DMS153 (cell line): ENCODE data around the gene WASF2.
"Not testable (repeated sequence)": the region's sequence is repeated elsewhere in the genome, so short reads cannot be mapped to it uniquely, and the experiment has no call there.

Experiments used
- DNase-seq: peaks from one replicate; lab custom pipeline; 2025; lab: John Stamatoyannopoulos, UW

WASF2 gene

GRCh38 chr1:27418326-27419185, 71.4 kb downstream of the WASF2 start:
- no peak for DNase-seq

GRCh38 chr1:27417713-27418112, 72.3 kb downstream of the WASF2 start:
- no peak for DNase-seq

GRCh38 chr1:27416387-27417111, 73.4 kb downstream of the WASF2 start:
- DNase-seq = peak; percentile 32

- no peak for DNase-seq
These were observed 75.9 kb downstream of the WASF2 start for GRCh38 chr1:27414091-27414490.

- no peak for DNase-seq
These were observed 77.0 kb downstream of the WASF2 start for GRCh38 chr1:27413004-27413403.

- DNase-seq = no peak
These were observed 77.5 kb downstream of the WASF2 start for GRCh38 chr1:27412502-27412901.

GRCh38 chr1:27410709-27411108, 79.3 kb downstream of the WASF2 start:
- no peak for DNase-seq

- DNase-seq = no peak
These were observed 80.3 kb downstream of the WASF2 start for GRCh38 chr1:27409669-27410068.

- no peak for DNase-seq
These were observed 81.8 kb downstream of the WASF2 start for GRCh38 chr1:27408151-27408550.

GRCh38 chr1:27406791-27407190, 83.2 kb downstream of the WASF2 start:
- DNase-seq = not testable (repeated sequence)

GRCh38 chr1:27406362-27406680, 83.6 kb downstream of the WASF2 start:
- DNase-seq = no peak

GRCh38 chr1:27405598-27406361, 84.2 kb downstream of the WASF2 start:
- DNase-seq = not testable (repeated sequence)

GRCh38 chr1:27405074-27405473, 84.9 kb downstream of the WASF2 start:
- DNase-seq = no peak

GRCh38 chr1:27403931-27404330, 86.0 kb downstream of the WASF2 start:
- DNase-seq = no peak

- DNase-seq = no peak
These were observed 86.8 kb downstream of the WASF2 start for GRCh38 chr1:27403065-27403726.

GRCh38 chr1:27402349-27402754, 87.6 kb downstream of the WASF2 start:
- no peak for DNase-seq

GRCh38 chr1:27400963-27401341, 89.0 kb downstream of the WASF2 start:
- DNase-seq = no peak

GRCh38 chr1:27400082-27400962, 89.6 kb downstream of the WASF2 start:
- no peak for DNase-seq

GRCh38 chr1:27399251-27400025, 90.5 kb downstream of the WASF2 start:
- DNase-seq = no peak

- DNase-seq = no peak
These were observed 91.4 kb downstream of the WASF2 start for GRCh38 chr1:27398405-27399149.
